Glomerular endothelial cell (primary cell): ENCODE data around the gene CUX1. TPM values are rescaled to one million over a fixed set of nuclear protein-coding genes. Genes with fewer than 3 reads are reported as not detected.

Experiments used
- DNase-seq: peaks from one replicate; pipeline ENCODE4 v3.0.0-alpha.2; 2011; ENCODE audit warnings: low read depth, low spot score; ENCODE audit errors: extremely low read depth
- total RNA-seq: library from RNA; depleted of rRNA; stranded (reverse); fragments of >200 nt; gene quantifications from 2 replicates; pipeline ENCODE4 v1.2.3, GENCODE V29; 2015

The CUX1 gene
- total RNA-seq, 1 donor from 2014 or later: 62.0 TPM

- DNase-seq: no peak
Measured at GRCh38 chr7:102188746-102189145, 371.3 kb downstream of the CUX1 start.

GRCh38 chr7:102189756-102190155 lies 372.3 kb downstream of the CUX1 start:
- DNase-seq: no peak

DNA sequence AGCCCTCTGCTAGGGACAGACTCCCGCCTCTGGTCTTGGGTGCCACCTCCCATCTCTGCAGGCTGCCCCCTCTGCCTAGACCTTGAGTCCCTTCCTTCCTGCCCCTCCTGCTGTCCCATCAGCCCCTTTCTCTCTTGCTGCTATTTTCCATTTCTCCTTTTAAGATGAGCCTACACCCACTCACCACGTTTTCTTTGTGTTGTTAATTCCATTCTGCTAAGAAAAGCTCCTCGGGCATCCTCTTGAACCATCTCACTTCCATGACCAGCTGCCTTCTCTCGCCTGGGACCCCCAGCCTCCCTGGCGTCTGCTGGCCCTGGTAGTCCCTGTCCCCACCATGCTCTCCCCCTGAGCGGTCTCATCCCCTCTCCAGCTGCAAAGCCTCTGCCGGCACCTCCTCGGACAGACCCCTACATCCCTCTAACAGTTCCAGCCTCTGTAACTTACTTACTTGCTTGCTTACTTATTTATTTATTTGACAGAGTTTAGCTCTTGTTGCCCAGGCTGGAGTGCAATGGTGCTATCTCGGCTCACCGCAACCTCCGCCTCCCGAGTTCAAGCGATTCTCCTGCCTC lies 373.4 kb downstream of the CUX1 start:
- no peak for DNase-seq

GRCh38 chr7:102191556-102192379 lies 374.3 kb downstream of the CUX1 start:
- DNase-seq: no peak

GRCh38 chr7:102192790-102193189 lies 375.4 kb downstream of the CUX1 start:
- DNase-seq: no peak

DNA sequence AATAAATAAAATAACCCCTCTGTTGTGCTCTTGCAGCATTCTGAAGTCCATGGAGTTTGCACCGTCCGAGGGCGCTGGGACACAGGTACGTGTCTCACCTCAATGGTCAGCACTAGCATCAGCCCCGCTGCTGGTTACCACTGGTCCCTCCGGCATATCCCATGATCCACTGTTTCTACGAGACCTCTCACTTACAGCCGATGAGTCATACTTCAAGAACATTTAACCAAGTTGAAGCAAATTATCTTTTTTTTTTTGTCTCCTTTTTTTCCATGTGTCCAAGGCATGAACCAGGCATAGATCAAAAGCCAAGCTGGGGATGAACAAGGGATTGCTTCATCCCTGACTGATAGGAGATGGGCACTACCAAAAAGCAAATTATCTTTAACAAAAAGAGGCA lies 376.4 kb downstream of the CUX1 start:
- no peak for DNase-seq

- no peak for DNase-seq
Measured at GRCh38 chr7:102195361-102195760, 377.9 kb downstream of the CUX1 start.

DNA sequence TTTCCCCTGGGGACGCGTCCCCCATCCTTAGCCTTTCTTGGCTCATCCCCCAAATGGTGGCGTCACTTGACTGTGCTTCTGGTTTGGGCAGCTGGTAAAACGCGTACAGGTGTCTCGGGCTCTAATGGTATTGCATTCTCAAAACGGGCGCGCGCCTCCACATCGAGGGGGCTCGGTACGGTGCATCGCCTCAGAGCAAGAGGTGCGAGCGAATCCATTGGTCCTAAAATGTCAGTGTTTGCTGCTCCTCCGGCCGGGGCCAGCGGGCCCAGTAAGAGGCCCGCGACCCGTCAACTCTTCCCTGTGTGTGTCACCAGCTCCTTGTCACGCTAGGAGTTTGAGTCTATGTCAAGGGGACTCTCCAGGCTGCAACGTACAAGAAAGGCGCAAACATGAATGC lies 378.6 kb downstream of the CUX1 start:
- no peak for DNase-seq

- no peak for DNase-seq
Measured at GRCh38 chr7:102197161-102197560, 379.7 kb downstream of the CUX1 start.

- DNase-seq: no peak
Measured at GRCh38 chr7:102197599-102197998, 380.2 kb downstream of the CUX1 start.

DNA sequence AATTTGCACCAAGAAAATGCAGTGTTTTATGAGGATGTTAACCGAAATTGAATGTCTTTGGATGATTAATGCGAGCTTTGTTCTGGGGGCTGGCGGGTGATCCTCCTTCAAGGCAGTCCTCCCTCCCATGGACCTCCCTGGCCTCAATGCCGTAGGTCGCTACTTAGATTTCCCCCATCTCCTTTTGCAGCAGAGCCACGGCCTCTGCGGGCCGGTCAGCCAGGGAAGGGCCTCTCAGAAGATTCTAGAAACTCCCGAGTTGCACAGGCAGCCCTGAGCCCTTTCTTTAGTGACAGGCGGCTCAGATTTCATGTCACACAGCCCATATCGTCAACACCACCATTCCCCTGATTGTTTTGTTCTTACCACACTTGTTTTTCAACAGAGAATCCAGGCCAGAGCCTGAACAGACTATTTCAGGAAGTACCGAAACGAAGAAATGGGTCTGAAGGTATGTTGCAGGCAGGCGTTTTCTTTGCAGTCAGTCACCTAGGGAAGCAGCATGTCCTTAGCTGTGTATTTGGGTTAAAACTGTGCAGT lies 381.1 kb downstream of the CUX1 start:
- no peak for DNase-seq

DNA sequence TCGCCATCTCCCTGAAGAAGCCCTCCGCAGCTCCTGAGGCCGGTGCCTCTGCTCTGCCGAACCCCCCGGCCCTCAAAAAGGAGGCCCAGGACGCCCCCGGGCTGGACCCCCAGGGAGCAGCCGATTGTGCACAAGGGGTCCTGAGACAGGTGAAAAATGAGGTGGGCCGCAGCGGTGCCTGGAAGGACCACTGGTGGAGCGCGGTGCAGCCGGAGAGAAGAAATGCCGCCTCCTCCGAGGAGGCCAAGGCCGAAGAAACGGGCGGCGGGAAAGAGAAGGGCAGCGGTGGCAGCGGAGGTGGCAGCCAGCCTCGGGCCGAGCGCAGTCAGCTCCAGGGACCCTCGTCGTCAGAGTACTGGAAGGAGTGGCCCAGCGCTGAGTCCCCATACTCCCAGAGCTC lies 384.1 kb downstream of the CUX1 start:
- DNase-seq: no peak

DNA sequence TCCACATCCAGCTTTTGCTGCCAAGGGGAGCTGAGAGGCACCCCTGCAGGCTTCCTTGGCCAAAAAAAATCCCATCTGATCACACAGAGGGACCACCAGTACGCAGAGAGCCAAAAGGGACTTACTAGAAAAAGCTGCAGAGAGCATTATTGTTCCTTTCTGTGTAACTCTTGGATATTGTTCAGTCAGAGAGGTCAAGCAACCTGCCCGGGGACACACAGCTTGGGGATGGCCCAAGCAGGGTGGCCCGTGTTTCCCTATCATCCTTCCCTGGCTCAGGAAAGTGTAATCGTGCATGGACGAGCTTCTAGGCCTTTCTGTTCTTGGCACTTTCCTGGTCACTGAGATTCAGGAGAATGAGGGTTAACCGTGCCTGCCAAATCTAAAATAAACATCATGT lies 385.1 kb downstream of the CUX1 start:
- DNase-seq: no peak

DNA sequence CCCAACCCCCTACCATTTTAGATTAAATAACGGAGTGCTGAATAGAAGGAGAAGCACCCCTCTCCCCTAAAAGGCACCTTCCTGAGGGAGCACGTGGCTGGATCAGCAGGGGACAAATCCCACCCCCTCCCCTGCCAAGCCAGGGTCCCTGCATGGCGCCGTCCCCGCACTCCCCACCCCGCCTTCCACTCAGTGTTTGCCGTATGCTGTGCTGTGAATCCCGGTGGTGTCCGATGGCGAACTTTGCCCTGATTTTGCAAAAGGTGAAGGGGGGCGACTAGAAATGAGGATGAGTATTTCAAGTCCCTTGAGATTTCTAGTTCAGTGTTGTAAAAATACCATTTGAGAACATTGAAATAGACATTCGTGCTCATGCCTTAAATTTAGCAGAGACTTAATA lies 385.8 kb downstream of the CUX1 start:
- no peak for DNase-seq

- no peak for DNase-seq
Measured at GRCh38 chr7:102204212-102204611, 386.8 kb downstream of the CUX1 start.

GRCh38 chr7:102205915-102206314 lies 388.5 kb downstream of the CUX1 start:
- no peak for DNase-seq

- no peak for DNase-seq
Measured at GRCh38 chr7:102208826-102209225, 391.4 kb downstream of the CUX1 start.

DNA sequence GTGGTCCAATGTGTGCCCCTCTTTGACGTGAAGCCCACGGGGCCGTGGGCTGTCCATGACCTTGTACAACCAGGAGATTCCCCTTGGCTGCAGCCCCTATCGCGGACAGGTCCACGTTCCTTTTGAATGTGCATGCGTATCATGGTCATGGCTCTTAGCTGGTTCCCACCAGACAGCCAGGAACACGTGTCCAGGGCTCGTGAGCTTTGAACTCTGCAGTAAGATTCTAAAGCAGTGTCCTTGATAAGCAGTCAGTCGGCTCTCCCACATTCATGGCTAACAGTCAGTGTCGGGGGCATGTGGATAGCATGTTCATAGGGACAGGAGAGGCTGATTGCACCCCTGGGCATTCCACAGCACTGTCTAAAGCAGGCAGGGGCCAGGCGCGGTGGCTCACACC lies 393.4 kb downstream of the CUX1 start:
- no peak for DNase-seq

DNA sequence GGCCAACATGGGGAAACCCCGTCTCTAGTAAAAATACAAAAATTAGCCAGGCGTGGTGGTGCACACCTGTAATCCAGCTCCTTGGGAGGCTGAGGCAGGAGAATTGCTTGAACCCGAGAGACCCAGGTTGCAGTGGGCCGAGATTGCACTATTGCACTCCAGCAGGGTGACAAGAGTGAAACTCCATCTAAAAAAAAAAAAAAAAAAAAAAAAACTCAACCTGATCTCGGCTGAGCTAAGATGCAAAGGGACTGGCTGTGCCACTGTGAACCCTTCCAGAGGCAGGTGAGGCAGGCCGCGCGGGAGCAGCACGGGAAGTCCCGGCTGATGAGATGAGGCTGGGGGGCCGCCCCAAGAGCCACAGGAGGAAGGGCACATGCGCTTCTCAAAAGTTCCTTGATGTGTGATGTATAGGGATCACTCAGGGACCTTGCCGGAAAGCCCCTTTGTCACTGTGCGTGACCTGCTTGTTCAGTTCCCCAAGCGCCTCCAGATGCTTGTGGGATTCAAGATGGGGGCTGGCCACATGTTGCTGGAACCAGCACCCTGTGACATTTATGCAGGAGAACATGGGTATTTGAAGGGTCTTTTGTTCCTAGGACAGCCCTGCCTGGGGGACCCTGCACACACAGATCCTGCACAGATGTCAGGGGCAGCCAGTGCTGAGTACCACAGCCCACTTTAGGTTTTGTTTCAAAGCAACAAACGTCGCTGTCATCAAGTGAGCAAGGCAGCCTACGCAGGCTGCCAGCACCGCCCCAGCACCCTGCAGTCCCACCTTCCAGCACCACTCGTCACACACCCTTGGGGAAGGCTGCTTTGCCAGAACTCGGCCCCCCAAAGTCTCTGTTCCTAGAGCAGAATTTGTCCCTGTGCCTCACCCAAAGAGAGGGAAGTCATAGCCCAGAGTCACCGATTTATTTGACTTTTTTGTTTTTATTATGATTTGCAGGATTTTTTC lies 394.4 kb downstream of the CUX1 start:
- DNase-seq: no peak

DNA sequence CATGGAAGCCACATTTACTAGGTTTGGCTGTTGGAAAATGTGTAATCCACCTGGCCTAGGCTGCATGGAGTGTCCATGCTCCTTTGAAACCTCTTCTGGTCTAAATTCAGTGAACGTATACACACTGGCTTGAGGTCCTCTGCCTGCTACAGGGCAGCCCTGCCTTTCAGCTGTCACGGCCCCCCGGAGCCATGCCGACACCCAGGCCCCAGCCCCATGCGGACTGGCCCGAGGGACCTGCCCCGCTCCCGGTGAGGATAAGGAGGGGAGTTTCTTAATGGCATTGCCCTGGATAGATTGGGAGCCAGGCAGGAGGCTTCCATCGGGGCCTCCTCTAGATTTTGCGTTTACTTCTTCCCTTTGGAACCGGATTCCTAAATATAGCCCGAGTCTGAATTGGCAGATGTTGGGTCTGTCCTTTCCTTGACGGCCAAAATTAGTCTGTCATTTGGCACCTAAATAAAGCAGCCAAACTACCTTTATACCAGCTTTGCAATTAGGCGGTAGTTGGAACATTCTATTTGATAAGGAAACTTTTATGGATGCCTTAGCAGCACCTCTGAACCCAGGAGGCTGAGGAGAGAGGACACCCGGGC lies 397.1 kb downstream of the CUX1 start:
- no peak for DNase-seq

GRCh38 chr7:102215256-102215655 lies 397.8 kb downstream of the CUX1 start:
- no peak for DNase-seq
